Measurements from ENCODE around the gene ZGRF1. TPM values are rescaled to one million over a fixed set of nuclear protein-coding genes. Genes with fewer than 3 reads are reported as not detected.

ZGRF1 gene
- total RNA-seq, 1 experiment from 2014 or later, result 6.9 TPM

DNA sequence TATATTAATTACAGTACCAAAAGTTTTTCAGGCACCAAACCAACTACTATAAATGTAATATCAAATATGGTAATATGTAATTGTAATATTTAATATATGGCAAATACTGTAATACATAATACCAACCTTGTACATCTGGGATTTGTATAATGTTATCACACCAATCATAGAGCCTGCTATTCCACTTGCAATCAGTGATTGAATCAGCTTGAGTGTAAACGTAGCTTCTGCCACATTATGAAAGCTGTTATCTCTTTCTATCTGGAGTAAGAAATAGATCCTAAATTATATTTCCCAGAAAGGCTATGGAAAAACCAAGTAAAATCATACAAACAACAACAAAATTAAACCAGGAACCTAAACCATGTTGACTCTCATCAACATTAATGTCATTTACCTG, 96.0 kb downstream of the ZGRF1 start:
- Mint-ChIP-seq H3K36me3 (ENCODE audit: insufficient read depth, unreplicated experiment) (no peaks in the 10 kb centered on the region), H3K4me1 (ENCODE audit: insufficient read depth, unreplicated experiment) (no peaks in the 10 kb centered on the region), H3K4me3 (ENCODE audit: unreplicated experiment) (no peak overlapping the region), H3K9me3 (ENCODE audit: unreplicated experiment) (no peaks in the 10 kb centered on the region), H3K27me3 (ENCODE audit: insufficient read depth, unreplicated experiment) (no peaks in the 10 kb centered on the region), H3K27ac (ENCODE audit: low read depth, unreplicated experiment) (no peak overlapping the region)
- BruUV-seq (replicated peaks), result no TSS peak
- CTCF ChIA-PET, result no interaction called here
- no peak for TF ChIP-seq CTCF (IDR thresholded peaks at IDR 0.05; ENCODE audit: unreplicated experiment)
- intact Hi-C loops (cut with micrococcal nuclease), result no loop called here
- no peak for DNase-seq (ENCODE audit: unreplicated experiment)
- POLR2A ChIA-PET, result interaction anchor here (0.9 to 2.1 kb wide), 2 partner anchors 10 to 22 kb away, joined by 3 to 5 read pairs; no protein-coding TSS in a partner anchor

DNA sequence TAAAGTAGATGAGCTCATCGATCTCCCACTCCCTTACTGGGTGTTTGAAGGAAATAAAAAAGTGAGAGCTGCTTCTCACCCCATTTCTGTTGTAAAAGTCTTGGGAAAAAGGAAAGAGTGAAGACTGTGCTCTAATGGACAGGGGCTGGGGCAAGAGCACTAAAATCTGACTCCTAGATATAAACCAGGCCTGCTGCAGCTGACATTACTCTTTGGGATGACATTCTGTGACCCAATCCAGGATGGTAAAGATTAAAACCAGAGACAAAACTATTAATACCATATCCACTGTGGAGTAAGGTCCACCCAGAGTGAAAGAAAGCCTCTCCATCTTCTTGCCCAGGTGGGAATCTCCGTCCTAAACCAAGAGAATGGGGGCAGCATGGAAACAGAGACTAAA, 100.6 kb downstream of the ZGRF1 start:
- TF ChIP-seq CTCF (IDR thresholded peaks at IDR 0.05; ENCODE audit: unreplicated experiment), result no peak
- H3K27ac Mint-ChIP-seq (ENCODE audit: low read depth, unreplicated experiment), result no peak overlapping the region
- no peak overlapping the region for H3K4me3 Mint-ChIP-seq (ENCODE audit: unreplicated experiment)
- ChIA-PET CTCF (interaction anchor here (1.5 kb wide), 1 partner anchor 12 kb away, joined by 10 read pairs; no protein-coding TSS in a partner anchor), POLR2A (no interaction called here)
- DNase-seq (ENCODE audit: unreplicated experiment), result no peak
- BruUV-seq (replicated peaks), result no TSS peak
- no peaks in the 10 kb centered on the region for H3K9me3 Mint-ChIP-seq (ENCODE audit: unreplicated experiment)
- intact Hi-C loops (cut with micrococcal nuclease), result no loop called here
- no peaks in the 10 kb centered on the region for H3K4me1 Mint-ChIP-seq (ENCODE audit: insufficient read depth, unreplicated experiment)
- no peaks in the 10 kb centered on the region for H3K36me3 Mint-ChIP-seq (ENCODE audit: insufficient read depth, unreplicated experiment)
- no peaks in the 10 kb centered on the region for H3K27me3 Mint-ChIP-seq (ENCODE audit: insufficient read depth, unreplicated experiment)

DNA sequence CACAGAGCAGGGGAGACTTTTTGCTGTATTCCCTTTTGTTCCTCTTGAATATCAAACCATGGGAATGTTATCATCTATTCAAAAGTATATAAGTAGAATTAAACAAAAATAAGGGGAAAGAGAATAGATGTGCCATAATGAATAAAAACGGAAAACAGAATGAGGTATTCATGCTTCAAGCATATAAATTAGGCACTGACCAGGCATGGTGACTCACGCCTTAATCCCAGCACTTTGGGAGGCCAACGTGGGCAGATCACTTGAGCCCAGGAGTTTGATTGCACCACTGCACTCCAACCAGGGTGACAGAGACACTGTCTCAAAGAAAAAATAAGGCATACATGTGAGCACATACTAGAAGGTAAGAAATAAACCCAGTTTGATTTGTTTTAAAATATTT, 104.4 kb downstream of the ZGRF1 start:
- CTCF ChIA-PET, result interaction anchor here (0.6 to 1.3 kb wide), 5 partner anchors 16 to 205 kb away, joined by 3 to 6 read pairs (median 5); no protein-coding TSS in a partner anchor
- H3K27me3 Mint-ChIP-seq (ENCODE audit: insufficient read depth, unreplicated experiment), result no peaks in the 10 kb centered on the region
- POLR2A ChIA-PET, result no interaction called here
- H3K4me3 Mint-ChIP-seq (ENCODE audit: unreplicated experiment), result no peak overlapping the region
- intact Hi-C loops (cut with micrococcal nuclease), result no loop called here
- H3K27ac Mint-ChIP-seq (ENCODE audit: low read depth, unreplicated experiment), result no peak overlapping the region
- peak; percentile 68 for DNase-seq (ENCODE audit: unreplicated experiment)
- BruUV-seq (replicated peaks), result no TSS peak
- no peaks in the 10 kb centered on the region for H3K9me3 Mint-ChIP-seq (ENCODE audit: unreplicated experiment)
- H3K36me3 Mint-ChIP-seq (ENCODE audit: insufficient read depth, unreplicated experiment), result no peaks in the 10 kb centered on the region
- H3K4me1 Mint-ChIP-seq (ENCODE audit: insufficient read depth, unreplicated experiment), result no peaks in the 10 kb centered on the region
- no peak for TF ChIP-seq CTCF (IDR thresholded peaks at IDR 0.05; ENCODE audit: unreplicated experiment)

DNA sequence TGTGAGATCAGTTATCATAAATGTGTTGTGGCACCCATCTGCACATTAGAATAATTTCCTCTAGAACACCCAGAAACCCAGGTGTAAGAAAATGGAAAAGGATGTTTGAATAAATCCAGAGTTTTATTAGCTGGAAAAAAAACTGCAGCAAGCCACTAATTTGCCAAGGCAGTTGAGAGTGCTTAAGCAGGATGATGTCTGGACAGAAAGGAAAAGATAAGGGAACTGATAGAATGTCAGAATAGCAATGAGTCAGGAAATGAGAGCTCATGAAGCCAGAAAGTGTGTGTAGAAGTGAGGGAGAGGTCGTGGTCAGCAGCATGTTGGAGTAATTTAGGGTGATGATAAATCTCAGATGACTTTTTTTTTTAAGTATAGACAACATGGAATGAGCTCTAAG, 105.6 kb downstream of the ZGRF1 start:
- BruUV-seq (replicated peaks), result no TSS peak
- ChIA-PET CTCF (interaction anchor here (0.6 to 1.8 kb wide), 4 partner anchors 9 to 418 kb away, joined by 3 to 5 read pairs (median 4); partner anchors contain the start of gene NEUROG2), POLR2A (interaction anchor here (1.2 kb wide), 1 partner anchor 9 kb away, joined by 5 read pairs; no protein-coding TSS in a partner anchor)
- Mint-ChIP-seq H3K27me3 (ENCODE audit: insufficient read depth, unreplicated experiment) (no peaks in the 10 kb centered on the region), H3K9me3 (ENCODE audit: unreplicated experiment) (no peaks in the 10 kb centered on the region), H3K4me1 (ENCODE audit: insufficient read depth, unreplicated experiment) (no peaks in the 10 kb centered on the region), H3K4me3 (ENCODE audit: unreplicated experiment) (no peak overlapping the region), H3K27ac (ENCODE audit: low read depth, unreplicated experiment) (no peak overlapping the region), H3K36me3 (ENCODE audit: insufficient read depth, unreplicated experiment) (no peaks in the 10 kb centered on the region)
- no peak for TF ChIP-seq CTCF (IDR thresholded peaks at IDR 0.05; ENCODE audit: unreplicated experiment)
- intact Hi-C loops (cut with micrococcal nuclease), result no loop called here
- DNase-seq (ENCODE audit: unreplicated experiment), result no peak
